Measurements from ENCODE around the gene C12orf56. TPM values are rescaled to one million over a fixed set of nuclear protein-coding genes. Genes with fewer than 3 reads are reported as not detected.

Gene C12orf56
- total RNA-seq, 1 experiment from 2014 or later: not detected

- H3K4me3 Mint-ChIP-seq (ENCODE audit: unreplicated experiment): no peak overlapping the region
- BruUV-seq (replicated peaks): no TSS peak
- CTCF ChIA-PET: interaction anchor here (0.7 to 5.8 kb wide), 4 partner anchors 9 to 409 kb away, joined by 3 to 24 read pairs (median 4); partner anchors contain the start of gene SRGAP1
- DNase-seq (ENCODE audit: unreplicated experiment): peak; percentile 76
- H3K27ac Mint-ChIP-seq (ENCODE audit: low read depth, unreplicated experiment): peak overlapping the region; percentile 59
- POLR2A ChIA-PET: interaction anchor here (0.5 to 1.3 kb wide), 10 partner anchors 9 to 408 kb away, joined by 3 to 11 read pairs (median 4); partner anchors contain the start of genes KICS2 and SRGAP1
- H3K9me3 Mint-ChIP-seq (ENCODE audit: unreplicated experiment): no peaks in the 10 kb centered on the region
- intact Hi-C loops (cut with micrococcal nuclease): loop anchor here (10.0 kb wide), 1 partner anchor 168 kb away; no protein-coding TSS in a partner anchor
- peaks cover 10% of the 10 kb centered on the region for H3K4me1 Mint-ChIP-seq (ENCODE audit: insufficient read depth, unreplicated experiment)
- H3K27me3 Mint-ChIP-seq (ENCODE audit: insufficient read depth, unreplicated experiment): no peaks in the 10 kb centered on the region
- TF ChIP-seq CTCF (IDR thresholded peaks at IDR 0.05; ENCODE audit: unreplicated experiment): no peak
- no peaks in the 10 kb centered on the region for H3K36me3 Mint-ChIP-seq (ENCODE audit: insufficient read depth, unreplicated experiment)
These were observed 137.9 kb downstream of the C12orf56 start for GRCh38 chr12:64252681-64253080.

GRCh38 chr12:64243809-64244208, 146.7 kb downstream of the C12orf56 start:
- H3K27me3 Mint-ChIP-seq (ENCODE audit: insufficient read depth, unreplicated experiment): no peaks in the 10 kb centered on the region
- no peak for TF ChIP-seq CTCF (IDR thresholded peaks at IDR 0.05; ENCODE audit: unreplicated experiment)
- POLR2A ChIA-PET: interaction anchor here (0.5 to 1.2 kb wide), 3 partner anchors 9 to 265 kb away, joined by 3 to 5 read pairs (median 3); no protein-coding TSS in a partner anchor

GRCh38 chr12:64240781-64241180, 149.8 kb downstream of the C12orf56 start:
- Mint-ChIP-seq H3K27me3 (ENCODE audit: insufficient read depth, unreplicated experiment) (no peaks in the 10 kb centered on the region), H3K9me3 (ENCODE audit: unreplicated experiment) (no peaks in the 10 kb centered on the region), H3K4me1 (ENCODE audit: insufficient read depth, unreplicated experiment) (peaks cover 6% of the 10 kb centered on the region), H3K27ac (ENCODE audit: low read depth, unreplicated experiment) (no peak overlapping the region), H3K4me3 (ENCODE audit: unreplicated experiment) (no peak overlapping the region), H3K36me3 (ENCODE audit: insufficient read depth, unreplicated experiment) (no peaks in the 10 kb centered on the region)
- CTCF ChIA-PET: interaction anchor here (0.9 to 1.2 kb wide), 3 partner anchors 199 to 415 kb away, joined by 3 to 6 read pairs (median 3); no protein-coding TSS in a partner anchor
- BruUV-seq (replicated peaks): no TSS peak
- POLR2A ChIA-PET: interaction anchor here (0.7 kb wide), 1 partner anchor 248 kb away, joined by 3 read pairs; no protein-coding TSS in a partner anchor
- intact Hi-C loops (cut with micrococcal nuclease): no loop called here
- no peak for DNase-seq (ENCODE audit: unreplicated experiment)
- TF ChIP-seq CTCF (IDR thresholded peaks at IDR 0.05; ENCODE audit: unreplicated experiment): no peak

More at GRCh38 chr12:64243809-64244208, 146.7 kb downstream of the C12orf56 start:
- no peaks in the 10 kb centered on the region for H3K4me1 Mint-ChIP-seq (ENCODE audit: insufficient read depth, unreplicated experiment)
- DNase-seq (ENCODE audit: unreplicated experiment): no peak
- BruUV-seq (replicated peaks): no TSS peak
- no peaks in the 10 kb centered on the region for H3K9me3 Mint-ChIP-seq (ENCODE audit: unreplicated experiment)
- no peak overlapping the region for H3K4me3 Mint-ChIP-seq (ENCODE audit: unreplicated experiment)
- no peak overlapping the region for H3K27ac Mint-ChIP-seq (ENCODE audit: low read depth, unreplicated experiment)
- intact Hi-C loops (cut with micrococcal nuclease): no loop called here
- CTCF ChIA-PET: interaction anchor here (1.0 to 1.6 kb wide), 3 partner anchors 9 to 418 kb away, joined by 3 to 5 read pairs (median 4); no protein-coding TSS in a partner anchor
- H3K36me3 Mint-ChIP-seq (ENCODE audit: insufficient read depth, unreplicated experiment): no peaks in the 10 kb centered on the region

- CTCF ChIA-PET: interaction anchor here (0.6 to 2.8 kb wide), 10 partner anchors 20 to 516 kb away, joined by 3 to 14 read pairs (median 4); partner anchors contain the start of gene SRGAP1
These were observed 153.2 kb downstream of the C12orf56 start for GRCh38 chr12:64237382-64237781.

More at GRCh38 chr12:64237382-64237781, 153.2 kb downstream of the C12orf56 start:
- intact Hi-C loops (cut with micrococcal nuclease): no loop called here
- DNase-seq (ENCODE audit: unreplicated experiment): no peak
- Mint-ChIP-seq H3K36me3 (ENCODE audit: insufficient read depth, unreplicated experiment) (no peaks in the 10 kb centered on the region), H3K4me1 (ENCODE audit: insufficient read depth, unreplicated experiment) (peaks cover 6% of the 10 kb centered on the region), H3K27me3 (ENCODE audit: insufficient read depth, unreplicated experiment) (no peaks in the 10 kb centered on the region), H3K9me3 (ENCODE audit: unreplicated experiment) (no peaks in the 10 kb centered on the region), H3K4me3 (ENCODE audit: unreplicated experiment) (no peak overlapping the region), H3K27ac (ENCODE audit: low read depth, unreplicated experiment) (no peak overlapping the region)
- BruUV-seq (replicated peaks): no TSS peak
- TF ChIP-seq CTCF (IDR thresholded peaks at IDR 0.05; ENCODE audit: unreplicated experiment): no peak
- POLR2A ChIA-PET: interaction anchor here (0.6 to 1.2 kb wide), 2 partner anchors 15 to 91 kb away, joined by 3 read pairs; partner anchors contain the start of gene KICS2

Measured in MCF 10A (cell line).